GM21360 (cell line): ENCODE data around the gene PTGR3.

Experiments
- ATAC-seq: cut with Tn5 transposase; IDR thresholded peaks from one replicate; pipeline ENCODE4 v1.9.1; 2021; ENCODE audit warnings: mild to moderate bottlenecking, moderate library complexity; ENCODE audit not compliant: unreplicated experiment

The PTGR3 gene

GRCh38 chr18:75172299-75173124, 36.4 kb downstream of the PTGR3 start:
- peak; percentile 23 for ATAC-seq

- ATAC-seq = no peak
These were observed 38.0 kb downstream of the PTGR3 start for GRCh38 chr18:75170916-75171315.

GRCh38 chr18:75170022-75170789, 38.7 kb downstream of the PTGR3 start:
- no peak for ATAC-seq

DNA sequence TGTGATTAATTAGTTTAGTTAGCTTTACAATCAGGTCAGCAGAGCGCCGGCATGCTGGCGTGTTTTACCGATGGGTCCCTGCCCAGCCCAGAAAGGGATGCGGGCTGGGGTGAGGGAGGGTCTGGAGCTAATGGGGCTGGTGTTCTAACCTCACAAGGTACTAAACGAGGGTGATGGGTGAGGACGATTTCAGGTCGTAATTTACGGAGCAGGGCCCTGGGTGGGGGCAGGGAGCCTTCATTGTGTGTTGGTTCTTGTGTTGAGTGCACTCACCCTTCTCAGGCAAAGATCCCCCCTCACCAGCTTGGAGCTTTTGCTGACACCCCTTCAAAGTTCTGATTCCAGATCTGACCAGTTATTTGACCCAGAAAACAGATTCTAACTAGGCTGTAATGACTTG, 39.5 kb downstream of the PTGR3 start:
- ATAC-seq = no peak

GRCh38 chr18:75168619-75169018, 40.3 kb downstream of the PTGR3 start:
- no peak for ATAC-seq

GRCh38 chr18:75167759-75168618, 41.0 kb downstream of the PTGR3 start:
- ATAC-seq = no peak

- no peak for ATAC-seq
These were observed 41.8 kb downstream of the PTGR3 start for GRCh38 chr18:75167137-75167536.

- ATAC-seq = no peak
These were observed 43.0 kb downstream of the PTGR3 start for GRCh38 chr18:75165926-75166325.

GRCh38 chr18:75164479-75164878, 44.5 kb downstream of the PTGR3 start:
- ATAC-seq = no peak

DNA sequence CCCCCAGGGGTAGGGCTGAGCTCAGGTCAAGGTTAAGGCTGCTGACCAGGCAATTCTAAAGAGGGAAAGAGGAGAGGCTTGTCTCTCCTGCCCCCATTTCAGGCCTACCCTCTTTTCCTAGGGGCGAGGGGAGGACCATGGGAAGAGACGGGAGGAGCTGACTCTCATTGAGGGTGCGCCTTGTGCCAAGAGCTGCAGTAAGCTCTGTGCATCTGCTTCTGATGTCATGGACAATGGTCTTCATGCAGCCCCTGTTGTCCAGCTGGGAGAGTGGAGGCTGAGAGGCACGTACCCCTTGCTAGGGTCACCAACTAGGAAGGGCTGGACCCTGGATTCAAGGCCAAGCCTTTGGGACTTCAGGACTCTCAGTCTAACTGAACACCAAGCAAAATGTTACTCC, 45.2 kb downstream of the PTGR3 start:
- no peak for ATAC-seq

DNA sequence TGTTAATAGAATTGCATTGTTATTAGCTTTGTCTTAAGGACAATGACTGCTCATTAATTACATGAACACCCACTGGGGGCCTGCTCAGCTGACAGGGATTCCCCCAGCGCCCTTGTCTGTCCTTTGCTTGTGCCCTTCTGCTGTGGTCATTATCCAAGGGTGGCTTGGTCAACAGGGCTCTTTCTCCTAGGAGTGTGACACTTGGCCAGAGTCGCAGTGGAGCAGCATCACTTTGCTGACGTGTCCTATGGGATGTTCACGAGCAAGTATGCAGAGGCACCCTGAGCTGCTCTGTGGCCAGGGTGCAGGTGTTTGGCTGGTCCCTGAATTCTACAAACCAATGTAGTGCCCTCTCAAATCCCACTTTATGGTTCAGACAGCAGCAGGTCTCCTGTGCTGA, 46.0 kb downstream of the PTGR3 start:
- no peak for ATAC-seq

DNA sequence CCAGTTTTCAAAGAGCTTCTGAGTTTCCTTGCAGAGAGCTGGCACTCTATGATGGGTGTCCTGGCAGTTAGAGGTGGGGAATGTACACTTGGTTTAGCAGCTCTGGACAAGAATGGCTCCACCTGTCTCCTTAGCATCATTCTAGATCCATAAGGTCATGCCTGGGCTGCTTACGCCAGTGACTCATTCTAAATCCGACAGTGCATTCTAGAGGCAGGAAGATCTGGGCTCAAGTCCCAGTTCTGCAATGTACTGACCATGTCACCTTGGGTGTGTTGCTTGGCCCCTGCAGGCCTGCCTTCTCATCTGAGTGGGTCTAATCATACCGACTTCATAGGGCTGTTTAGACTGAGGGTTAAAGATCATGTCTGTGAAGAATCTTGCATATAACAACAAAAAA, 46.5 kb downstream of the PTGR3 start:
- ATAC-seq = no peak

DNA sequence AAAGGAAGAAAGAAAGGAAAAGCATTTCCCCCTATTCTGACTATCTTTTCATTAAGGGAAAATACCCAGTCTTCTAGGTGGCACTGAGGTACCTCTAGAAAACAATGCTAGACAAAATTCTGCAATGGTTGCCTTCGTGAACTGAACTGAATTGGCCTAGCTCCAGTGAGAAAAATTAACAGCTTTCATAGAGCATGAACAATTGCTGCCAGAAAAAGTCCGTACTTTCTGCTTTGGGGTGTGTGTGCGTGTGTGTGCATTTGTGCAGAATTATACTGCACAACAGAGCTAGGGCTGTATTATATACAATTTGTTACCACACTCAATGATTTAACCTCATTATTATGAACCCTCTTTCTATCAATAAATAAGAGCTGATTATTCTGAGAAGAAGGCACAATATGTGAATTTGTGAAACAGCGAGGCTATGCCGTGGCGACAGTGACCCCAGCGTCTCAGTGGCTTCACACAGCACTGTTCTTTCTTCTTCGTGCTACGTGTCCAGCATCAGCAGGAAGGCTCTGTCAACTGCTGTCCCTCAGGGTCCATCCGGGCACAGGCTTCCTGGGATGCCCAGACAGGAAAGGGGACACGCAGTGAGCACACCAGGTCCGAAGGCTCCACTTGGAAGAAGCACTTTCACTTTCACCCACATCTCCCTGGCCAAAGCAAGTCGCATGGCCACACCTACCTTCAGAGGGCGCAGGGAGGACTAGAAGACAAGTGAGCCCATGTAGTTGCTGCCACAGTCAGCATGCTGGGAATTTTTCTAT, 47.5 kb downstream of the PTGR3 start:
- peak; percentile 74 for ATAC-seq

DNA sequence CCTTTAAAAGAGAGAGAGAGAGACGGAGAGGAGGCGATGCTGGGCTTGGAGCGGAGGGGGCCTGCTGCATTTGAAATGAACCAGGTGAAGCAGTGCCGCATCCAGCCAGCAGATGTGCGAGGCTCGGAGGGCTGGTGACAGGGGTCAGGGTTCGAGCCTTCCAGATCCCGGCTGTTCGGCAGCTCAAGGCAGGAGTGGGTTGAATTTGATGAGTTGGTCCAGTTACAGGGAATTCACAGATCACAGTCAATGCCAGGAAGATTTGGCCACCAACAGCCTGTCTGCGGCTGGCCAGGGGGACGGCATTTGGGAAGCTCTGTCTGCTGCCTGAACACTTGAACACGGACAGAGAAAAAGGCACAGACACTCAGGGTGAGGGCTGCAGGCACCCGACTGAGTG, 48.6 kb downstream of the PTGR3 start:
- ATAC-seq = no peak

- ATAC-seq = no peak
These were observed 49.1 kb downstream of the PTGR3 start for GRCh38 chr18:75159646-75160356.

DNA sequence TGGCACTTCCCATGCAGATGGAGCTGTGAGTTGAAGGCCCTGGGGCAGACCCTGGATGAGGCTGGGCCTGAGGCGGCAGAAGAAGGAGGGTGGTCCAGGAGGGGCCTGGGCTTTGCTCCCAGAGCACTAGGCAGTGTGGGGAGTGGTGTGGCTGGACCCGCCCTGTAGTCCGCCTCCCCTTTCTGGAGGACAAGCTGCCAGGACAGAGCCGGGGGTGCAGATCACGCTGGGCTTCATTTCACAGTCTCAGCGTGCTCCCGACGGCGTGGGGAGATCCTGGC, 49.8 kb downstream of the PTGR3 start:
- ATAC-seq = no peak
